Neuronal stem cell (in vitro differentiated cells): ENCODE data around the gene METTL8.

Experiments used
- DNase-seq: peaks from one replicate; pipeline ENCODE4 v3.0.0-alpha.2; 2013; ENCODE audit warnings: low spot score
- H2AFZ ChIP-seq: one replicate; pipeline ENCODE4 v1.6.1; 2013; ENCODE audit warnings: mild to moderate bottlenecking, low read length, inconsistent platforms
- H2AK5ac ChIP-seq: 2 replicates; pipeline ENCODE4 v1.6.1; 2013; ENCODE audit warnings: low read depth, mild to moderate bottlenecking, inconsistent platforms, low read length, moderate library complexity, mixed read lengths
- H2BK120ac ChIP-seq: 2 replicates; pipeline ENCODE4 v1.6.1; 2013; ENCODE audit warnings: low read depth, mild to moderate bottlenecking, inconsistent platforms, low read length, moderate library complexity, mixed read lengths
- H2BK12ac ChIP-seq: one replicate; pipeline ENCODE4 v1.6.1; 2013; ENCODE audit warnings: low read length, inconsistent platforms
- H2BK15ac ChIP-seq: 2 replicates; pipeline ENCODE4 v1.6.1; 2013; ENCODE audit warnings: mild to moderate bottlenecking, low read length, inconsistent platforms, mixed read lengths
- H2BK5ac ChIP-seq: one replicate; pipeline ENCODE4 v1.6.1; 2013; ENCODE audit warnings: inconsistent platforms, mild to moderate bottlenecking, low read length, moderate library complexity
- H3K14ac ChIP-seq: one replicate; pipeline ENCODE4 v1.6.1; 2013; ENCODE audit warnings: low read length, inconsistent platforms
- H3K18ac ChIP-seq: 2 replicates; pipeline ENCODE4 v1.6.1; 2013; ENCODE audit warnings: low read length, inconsistent platforms
- H3K23ac ChIP-seq: 2 replicates; pipeline ENCODE4 v1.6.1; 2013; ENCODE audit warnings: low read depth, mild to moderate bottlenecking, mixed read lengths, low read length, inconsistent platforms; ENCODE audit not compliant: poor library complexity
- H3K27ac ChIP-seq: replicated peaks from 3 replicates; pipeline ENCODE4 v1.5.1; 2013; ENCODE audit warnings: low read length, inconsistent platforms
- H3K27me3 ChIP-seq, 3 experiments: 2 replicates each; pipeline ENCODE4 v1.6.1; 2013; ENCODE audit warnings: low read length in 3 of 3, mild to moderate bottlenecking in 2 of 3, inconsistent platforms in 1 of 3, low read depth in 1 of 3, mixed read lengths in 1 of 3, moderate library complexity in 1 of 3; ENCODE audit not compliant: control insufficient read depth in 3 of 3, insufficient read depth in 3 of 3
- H3K36me3 ChIP-seq, 2 donors: replicated peaks in 1 of 2; 2 replicates each; pipeline ENCODE4 v1.6.1; 2013; ENCODE audit warnings: low read length in 2 of 2; ENCODE audit not compliant: control insufficient read depth in 2 of 2, insufficient read depth in 2 of 2
- H3K4ac ChIP-seq: 2 replicates; pipeline ENCODE4 v1.6.1; 2013; ENCODE audit warnings: inconsistent platforms, mild to moderate bottlenecking, low read length, moderate library complexity
- H3K4me1 ChIP-seq, 2 donors: 1 replicate in 1 of 2; 2 replicates in 1 of 2; pipeline ENCODE4 v1.6.1; 2013; ENCODE audit warnings: low read length in 2 of 2, low read depth in 1 of 2; ENCODE audit not compliant: control insufficient read depth in 2 of 2, insufficient read depth in 1 of 2
- H3K4me2 ChIP-seq: one replicate; pipeline ENCODE4 v1.6.1; 2013; ENCODE audit warnings: mild to moderate bottlenecking, low read length, inconsistent platforms; ENCODE audit not compliant: insufficient read depth, poor library complexity, severe bottlenecking
- H3K4me3 ChIP-seq, 2 donors: 2 replicates each; pipeline ENCODE4 v1.5.1; 2013; ENCODE audit warnings: low read length in 2 of 2, mild to moderate bottlenecking in 2 of 2, inconsistent platforms in 1 of 2, moderate library complexity in 1 of 2
- H3K79me1 ChIP-seq: one replicate; pipeline ENCODE4 v1.6.1; 2013; ENCODE audit warnings: low read depth, mild to moderate bottlenecking, inconsistent platforms, low read length, moderate library complexity
- H3K9ac ChIP-seq: one replicate; pipeline ENCODE4 v1.6.1; 2013; ENCODE audit warnings: mild to moderate bottlenecking, low read depth, low read length, inconsistent platforms; ENCODE audit not compliant: poor library complexity
- H3K9me3 ChIP-seq, 2 donors: replicated peaks in 1 of 2; 2 replicates each; pipeline versions ENCODE3 to v1.6.1; 2013; ENCODE audit warnings: low read length in 2 of 2, mild to moderate bottlenecking in 2 of 2, inconsistent platforms in 1 of 2, low read depth in 1 of 2, mixed read lengths in 1 of 2, moderate library complexity in 1 of 2; ENCODE audit not compliant: control insufficient read depth in 2 of 2, insufficient read depth in 1 of 2
- H4K8ac ChIP-seq: one replicate; pipeline ENCODE4 v1.6.1; 2013; ENCODE audit warnings: low read depth, mild to moderate bottlenecking, inconsistent platforms, low read length, moderate library complexity
- H4K91ac ChIP-seq: one replicate; pipeline ENCODE4 v1.6.1; 2013; ENCODE audit warnings: low read length, low read depth, mild to moderate bottlenecking, inconsistent platforms; ENCODE audit not compliant: poor library complexity
- WGBS, 2 donors: extraction: QIAGEN DNeasy Blood & Tissue Kit; methylation state at CpG; one replicate each; pipeline ENCODE4 v1.1.7; 2013; ENCODE audit warnings: missing lambda C conversion rate in 2 of 2, mixed read lengths in 1 of 2; ENCODE audit not compliant: insufficient read length in 2 of 2, insufficient replicate concordance in 1 of 2; ENCODE audit errors: extremely low coverage in 2 of 2; 5-methylcytosine and 5-hydroxymethylcytosine counted together

Gene METTL8

GRCh38 chr2:171410101-171410500, 23.7 kb downstream of the METTL8 start:
- Histone ChIP-seq H2BK15ac (no peak overlapping the region), H3K23ac (no peak overlapping the region), H3K18ac (no peak overlapping the region), H3K79me1 (no peaks in the 10 kb centered on the region), H3K27ac (no peak overlapping the region), H2AK5ac (no peak overlapping the region), H3K4me3 (no peak overlapping the region), H4K91ac (no peak overlapping the region), H3K9me3 (no peaks in the 10 kb centered on the region), H2BK120ac (no peak overlapping the region), H3K27me3 (no peaks in the 10 kb centered on the region), H3K36me3 (no peaks in the 10 kb centered on the region), H2AFZ (peak overlapping the region; percentile 90), H3K14ac (no peak overlapping the region), H3K4me2 (no peak overlapping the region), H2BK5ac (no peak overlapping the region), H4K8ac (no peak overlapping the region), H3K9ac (no peak overlapping the region), H2BK12ac (no peak overlapping the region), H3K4ac (no peak overlapping the region), H3K4me1 (peaks cover 5 to 7% of the 10 kb centered on the region in 2 donors)
- no CpG with 5 or more reads among the region's 4 CpGs for WGBS, 2 donors
- DNase-seq = no peak

DNA sequence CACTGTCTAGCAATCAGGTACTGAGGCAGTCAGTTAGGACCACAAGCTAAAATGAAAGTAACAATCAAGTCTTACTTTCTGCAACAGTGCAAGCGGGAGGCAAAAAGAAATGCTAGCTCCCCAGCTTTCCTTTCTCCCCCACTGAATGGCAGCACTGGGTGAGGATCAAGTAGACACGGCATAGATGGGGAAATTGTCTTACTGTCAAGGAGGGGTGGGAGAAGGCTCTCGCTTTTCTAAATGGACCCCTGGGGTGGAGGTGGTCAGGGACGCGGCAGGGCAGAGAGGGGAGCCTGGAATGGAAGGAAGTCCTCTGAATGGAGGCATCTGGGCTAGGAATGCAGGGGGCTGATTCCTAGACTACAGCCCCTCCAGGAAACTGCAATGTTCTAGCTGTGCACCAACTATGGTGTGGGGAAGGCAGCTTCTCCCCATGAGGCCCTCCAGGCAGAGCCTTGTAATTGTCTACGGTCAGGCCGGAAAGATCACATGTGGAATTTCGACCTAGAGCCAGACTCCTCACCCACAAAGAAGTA, 24.3 kb downstream of the METTL8 start:
- peak overlapping the region; percentile 26 for H3K27ac ChIP-seq
- WGBS, 2 donors = no CpG with 5 or more reads among the region's 8 CpGs
- H4K8ac ChIP-seq = no peak overlapping the region
- H2BK120ac ChIP-seq = no peak overlapping the region
- no peak overlapping the region for H3K18ac ChIP-seq
- peak overlapping the region; percentile 25 for H3K9ac ChIP-seq
- H3K4me3 ChIP-seq = peak overlapping the region in 1 of 2 donors; percentile 17
- no peak overlapping the region for H4K91ac ChIP-seq
- no peak overlapping the region for H2BK12ac ChIP-seq
- H2AFZ ChIP-seq = peak overlapping the region; percentile 90
- H3K14ac ChIP-seq = no peak overlapping the region
- H3K36me3 ChIP-seq = no peaks in the 10 kb centered on the region
- no peak overlapping the region for H3K4ac ChIP-seq
- H2BK5ac ChIP-seq = no peak overlapping the region
- peak overlapping the region; percentile 35 for H3K4me2 ChIP-seq
- H2BK15ac ChIP-seq = no peak overlapping the region
- H3K4me1 ChIP-seq = peaks cover 5 to 7% of the 10 kb centered on the region in 2 donors
- H3K27me3 ChIP-seq = no peaks in the 10 kb centered on the region
- H3K9me3 ChIP-seq = no peaks in the 10 kb centered on the region
- H3K79me1 ChIP-seq = no peaks in the 10 kb centered on the region
- no peak overlapping the region for H2AK5ac ChIP-seq
- H3K23ac ChIP-seq = no peak overlapping the region
- DNase-seq = no peak

- no peak overlapping the region for H2BK120ac ChIP-seq
Observed at GRCh38 chr2:171407676-171408044, 26.1 kb downstream of the METTL8 start.

DNA sequence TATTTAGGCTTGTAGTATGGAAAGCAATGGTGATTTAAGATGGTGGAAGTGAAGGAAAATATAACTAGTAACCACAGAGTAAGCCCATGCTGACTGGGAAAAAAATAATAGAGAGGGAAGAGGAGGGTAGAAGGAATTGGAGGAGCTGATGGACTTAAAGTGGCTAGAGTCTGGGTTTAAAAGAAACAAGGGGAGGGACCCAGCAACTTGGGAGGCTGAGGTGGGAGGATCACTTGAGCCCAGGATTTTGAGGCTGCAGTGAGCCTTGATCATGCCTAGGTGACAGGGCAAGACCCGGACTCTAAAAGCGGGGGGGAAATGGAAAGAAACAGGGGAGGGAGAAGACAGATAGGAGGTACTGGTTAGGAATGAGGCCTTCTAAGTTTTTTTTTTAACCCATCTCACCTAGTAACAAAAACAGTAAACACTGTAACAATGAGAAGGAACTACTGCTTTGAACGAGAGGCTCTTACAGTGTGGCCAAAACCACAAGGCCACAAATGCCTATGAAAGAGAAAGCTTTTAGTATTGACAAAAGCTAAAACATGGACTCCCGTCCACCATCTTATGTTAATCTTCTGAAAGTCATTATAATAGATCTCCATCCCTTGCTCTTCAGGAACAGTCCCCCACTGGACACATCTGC, 26.6 kb downstream of the METTL8 start:
- DNase-seq = no peak
- H3K4me3 ChIP-seq = no peak overlapping the region
- H2BK5ac ChIP-seq = no peak overlapping the region

More at GRCh38 chr2:171407676-171408044, 26.1 kb downstream of the METTL8 start:
- Histone ChIP-seq H3K9ac (no peak overlapping the region), H3K27ac (no peak overlapping the region), H3K27me3 (no peaks in the 10 kb centered on the region), H3K4ac (no peak overlapping the region), H3K18ac (no peak overlapping the region), H3K36me3 (no peaks in the 10 kb centered on the region), H2AK5ac (no peak overlapping the region), H3K4me3 (no peak overlapping the region), H3K79me1 (no peaks in the 10 kb centered on the region), H3K4me2 (no peak overlapping the region), H2BK5ac (no peak overlapping the region), H3K14ac (no peak overlapping the region), H3K4me1 (peaks cover 5 to 7% of the 10 kb centered on the region in 2 donors), H2BK12ac (no peak overlapping the region), H4K8ac (no peak overlapping the region), H2AFZ (no peak overlapping the region), H4K91ac (no peak overlapping the region), H2BK15ac (no peak overlapping the region), H3K23ac (no peak overlapping the region), H3K9me3 (no peaks in the 10 kb centered on the region)
- WGBS, 2 donors = no CpG with 5 or more reads among the region's 1 CpG
- no peak for DNase-seq

More for the DNA sequence above, 26.6 kb downstream of the METTL8 start:
- no peak overlapping the region for H3K23ac ChIP-seq
- H2AK5ac ChIP-seq = no peak overlapping the region
- H2AFZ ChIP-seq = no peak overlapping the region
- H3K4ac ChIP-seq = no peak overlapping the region
- H2BK15ac ChIP-seq = no peak overlapping the region
- WGBS, 2 donors = no CpG with 5 or more reads among the region's 4 CpGs
- H3K4me1 ChIP-seq = peaks cover 5 to 7% of the 10 kb centered on the region in 2 donors
- no peaks in the 10 kb centered on the region for H3K36me3 ChIP-seq
- no peak overlapping the region for H2BK120ac ChIP-seq
- H3K4me2 ChIP-seq = no peak overlapping the region
- H4K8ac ChIP-seq = no peak overlapping the region
- peaks cover 0 to 4% of the 10 kb centered on the region in 2 donors for H3K9me3 ChIP-seq
- H3K27me3 ChIP-seq = no peaks in the 10 kb centered on the region
- no peak overlapping the region for H3K9ac ChIP-seq
- H3K18ac ChIP-seq = no peak overlapping the region
- no peak overlapping the region for H4K91ac ChIP-seq
- no peak overlapping the region for H3K14ac ChIP-seq
- H2BK12ac ChIP-seq = no peak overlapping the region
- H3K27ac ChIP-seq = no peak overlapping the region
- H3K79me1 ChIP-seq = no peaks in the 10 kb centered on the region
